Subcutaneous adipose tissue (tissue), 4 donors: ENCODE data around the gene DTX3L. TPM values are rescaled to one million over a fixed set of nuclear protein-coding genes. Genes with fewer than 3 reads are reported as not detected.

Experiments used
- total RNA-seq, 4 donors: library from RNA; depleted of rRNA; stranded (reverse); fragments of >200 nt; gene quantifications; one replicate each; pipeline ENCODE4 v1.1.0, GENCODE V29; 2016
- TF ChIP-seq, protein P1 (sequence below): fragments of 450-650 bp; IDR thresholded peaks from one replicate; pipeline ENCODE4 v1.5.1; 2016; ENCODE audit warnings: low read depth, mild to moderate bottlenecking, control low read depth, antibody characterized with exemption, moderate library complexity

The DTX3L gene
- total RNA-seq, result 10 to 100 TPM; 22.0 to 33.0 (median 26.3) TPM

- TF ChIP-seq, protein P1, sequence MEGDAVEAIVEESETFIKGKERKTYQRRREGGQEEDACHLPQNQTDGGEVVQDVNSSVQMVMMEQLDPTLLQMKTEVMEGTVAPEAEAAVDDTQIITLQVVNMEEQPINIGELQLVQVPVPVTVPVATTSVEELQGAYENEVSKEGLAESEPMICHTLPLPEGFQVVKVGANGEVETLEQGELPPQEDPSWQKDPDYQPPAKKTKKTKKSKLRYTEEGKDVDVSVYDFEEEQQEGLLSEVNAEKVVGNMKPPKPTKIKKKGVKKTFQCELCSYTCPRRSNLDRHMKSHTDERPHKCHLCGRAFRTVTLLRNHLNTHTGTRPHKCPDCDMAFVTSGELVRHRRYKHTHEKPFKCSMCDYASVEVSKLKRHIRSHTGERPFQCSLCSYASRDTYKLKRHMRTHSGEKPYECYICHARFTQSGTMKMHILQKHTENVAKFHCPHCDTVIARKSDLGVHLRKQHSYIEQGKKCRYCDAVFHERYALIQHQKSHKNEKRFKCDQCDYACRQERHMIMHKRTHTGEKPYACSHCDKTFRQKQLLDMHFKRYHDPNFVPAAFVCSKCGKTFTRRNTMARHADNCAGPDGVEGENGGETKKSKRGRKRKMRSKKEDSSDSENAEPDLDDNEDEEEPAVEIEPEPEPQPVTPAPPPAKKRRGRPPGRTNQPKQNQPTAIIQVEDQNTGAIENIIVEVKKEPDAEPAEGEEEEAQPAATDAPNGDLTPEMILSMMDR, result no peak
Measured at GRCh38 chr3:122564155-122564912, at the start of gene DTX3L, which contains the start of gene PARP9. TSS of gene DTX3L (plus strand) at chr3:122564338. CDS start at chr3:122564427, 89 bp downstream. TSS of gene PARP9 (minus strand) at chr3:122564300. CDS start at chr3:122559620, 4,680 bp downstream.

GRCh38 chr3:122515020-122515468 is 49.1 kb upstream of the DTX3L start:
- TF ChIP-seq, protein P1, result no peak

- TF ChIP-seq, protein P1, result no peak
Measured at GRCh38 chr3:122515870-122516269, 48.3 kb upstream of the DTX3L start.

DNA sequence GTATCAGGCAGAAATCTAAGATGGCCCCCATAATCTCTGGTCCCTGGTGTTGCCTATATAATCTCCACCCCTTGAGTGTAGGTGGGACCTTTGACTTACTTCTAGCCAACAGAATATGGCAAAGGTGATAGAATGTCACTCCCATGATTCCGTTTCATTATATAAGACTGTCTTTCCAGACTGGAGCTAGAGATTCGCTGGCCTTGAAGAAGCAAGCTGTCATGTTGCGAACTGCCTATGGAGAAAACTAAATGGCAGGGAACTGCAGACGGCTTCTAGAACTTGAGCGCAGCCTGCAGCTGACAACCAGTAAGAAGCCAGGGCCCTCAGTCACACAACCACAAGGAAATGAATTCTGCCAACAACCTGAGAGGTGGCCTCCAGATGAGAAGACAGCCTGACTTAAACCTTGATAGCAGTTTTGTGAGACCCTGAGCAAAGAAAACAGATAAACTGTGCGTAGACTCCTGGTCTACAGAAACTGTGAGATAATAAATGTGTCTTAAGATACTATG is 47.2 kb upstream of the DTX3L start:
- TF ChIP-seq, protein P1, result no peak

DNA sequence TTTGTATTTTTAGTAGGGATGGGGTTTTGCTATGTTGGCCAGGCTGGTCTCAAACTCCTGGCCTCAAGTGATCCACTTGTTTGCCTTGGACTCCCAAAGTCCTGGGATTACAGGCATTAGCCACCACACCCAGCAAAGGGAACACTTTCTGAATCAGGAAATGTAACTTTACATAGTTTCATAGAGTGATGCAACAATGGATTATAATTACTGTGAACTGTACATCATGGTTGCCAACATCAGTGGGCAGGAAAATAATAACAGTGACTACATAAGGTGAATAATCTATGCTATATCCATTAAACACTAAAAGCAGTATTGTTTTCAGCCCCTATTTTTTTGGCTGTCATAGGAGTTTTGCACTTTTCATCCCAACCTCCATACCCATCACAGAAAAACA is 44.4 kb upstream of the DTX3L start:
- TF ChIP-seq, protein P1, result no peak

- TF ChIP-seq, protein P1, result no peak
Measured at GRCh38 chr3:122520861-122521260, 43.3 kb upstream of the DTX3L start.

DNA sequence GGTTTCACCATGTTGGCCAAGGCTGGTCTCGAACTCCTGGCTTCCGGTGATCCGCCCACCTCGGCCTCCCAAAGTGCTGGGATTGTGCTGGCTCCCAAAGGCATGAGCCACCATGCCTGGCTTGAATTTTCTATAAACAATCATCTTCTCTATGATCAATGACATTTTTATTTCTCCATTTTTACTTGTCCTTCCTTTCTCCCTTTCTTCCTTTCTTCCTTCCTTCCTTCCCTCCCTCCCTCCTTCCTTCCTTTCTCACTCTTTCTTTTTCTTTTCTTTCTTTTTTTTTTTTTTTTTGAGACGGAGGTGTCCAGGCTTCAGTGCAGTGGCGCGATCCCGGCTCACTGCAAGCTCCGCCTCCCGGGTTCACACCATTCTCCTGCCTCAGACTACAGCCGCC is 40.8 kb upstream of the DTX3L start:
- TF ChIP-seq, protein P1, result no peak
